Measurements from ENCODE around the gene TBC1D30.
"Not testable (repeated sequence)": the region's sequence is repeated elsewhere in the genome, so short reads cannot be mapped to it uniquely, and the experiment has no call there.

Gene TBC1D30

GRCh38 chr12:64826234-64826633 is 1.8 kb downstream of the TBC1D30 start:
- Histone ChIP-seq H3K36me3 (ENCODE audit: insufficient read depth, low read length) (no peaks in the 10 kb centered on the region), H3K27me3 (ENCODE audit: insufficient read depth, low read length) (peaks cover 95% of the 10 kb centered on the region), H2AFZ (ENCODE audit: low read length, unreplicated experiment) (no peak overlapping the region), H3K79me2 (ENCODE audit: control insufficient read depth, insufficient read depth, low read length, unreplicated experiment) (no peaks in the 10 kb centered on the region), H3K4me3 (ENCODE audit: low read depth, low read length) (peak overlapping the region; percentile 30; the same call in 1 of the 2 replicates), H3K4me1 (ENCODE audit: control insufficient read depth, insufficient read depth, low read length, unreplicated experiment) (no peaks in the 10 kb centered on the region), H3K27ac (ENCODE audit: low read depth, low read length) (no peak overlapping the region)

DNA sequence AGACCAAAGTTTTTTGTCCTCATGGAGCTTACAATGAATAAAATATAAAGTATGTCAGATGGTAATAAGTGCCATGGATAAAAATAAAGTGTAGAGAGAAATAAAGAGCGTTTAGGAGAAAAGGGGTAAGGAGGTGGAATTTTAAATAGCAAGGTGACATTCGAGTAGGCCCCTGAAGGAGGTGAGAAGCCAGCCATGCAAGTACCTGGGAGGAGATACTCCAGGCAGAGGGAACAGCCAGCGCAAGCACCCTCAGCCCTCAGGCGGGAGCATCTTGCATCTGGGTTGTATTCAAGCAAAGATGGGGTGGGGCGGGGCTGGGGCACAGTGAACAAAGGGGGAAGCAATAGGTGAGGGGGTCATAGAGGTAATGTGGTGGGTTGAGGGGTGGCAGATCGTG is 4.3 kb downstream of the TBC1D30 start:
- Histone ChIP-seq H3K4me1 (ENCODE audit: control insufficient read depth, insufficient read depth, low read length, unreplicated experiment) (no peaks in the 10 kb centered on the region), H3K27ac (ENCODE audit: low read depth, low read length) (no peak overlapping the region), H2AFZ (ENCODE audit: low read length, unreplicated experiment) (no peak overlapping the region), H3K4me3 (ENCODE audit: low read depth, low read length) (no peak overlapping the region), H3K36me3 (ENCODE audit: insufficient read depth, low read length) (no peaks in the 10 kb centered on the region), H3K27me3 (ENCODE audit: insufficient read depth, low read length) (peaks cover 98% of the 10 kb centered on the region), H3K79me2 (ENCODE audit: control insufficient read depth, insufficient read depth, low read length, unreplicated experiment) (no peaks in the 10 kb centered on the region)

DNA sequence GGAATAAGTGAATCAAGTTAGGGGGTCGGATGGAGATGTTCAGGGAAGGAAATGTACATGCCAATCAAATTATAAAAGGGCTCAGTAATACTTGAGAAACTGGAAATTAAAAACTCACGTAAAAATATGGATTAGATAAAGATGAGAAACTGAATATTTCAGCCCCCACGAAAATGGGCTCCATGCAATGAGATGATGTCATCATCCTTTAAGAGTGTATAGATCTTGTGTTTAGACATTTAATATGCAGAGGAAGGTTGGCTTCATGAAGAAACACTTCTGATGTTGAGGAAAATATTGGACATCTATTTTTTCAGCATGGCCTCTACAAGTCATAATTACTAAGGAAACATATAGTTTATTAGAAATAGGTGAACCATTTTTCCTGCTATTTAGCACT is 9.5 kb downstream of the TBC1D30 start:
- no peak overlapping the region for H3K4me3 ChIP-seq (ENCODE audit: low read depth, low read length)
- H3K79me2 ChIP-seq (ENCODE audit: control insufficient read depth, insufficient read depth, low read length, unreplicated experiment): no peaks in the 10 kb centered on the region
- no peak overlapping the region for H3K27ac ChIP-seq (ENCODE audit: low read depth, low read length)
- H3K4me1 ChIP-seq (ENCODE audit: control insufficient read depth, insufficient read depth, low read length, unreplicated experiment): no peaks in the 10 kb centered on the region
- no peak overlapping the region for H2AFZ ChIP-seq (ENCODE audit: low read length, unreplicated experiment)
- H3K36me3 ChIP-seq (ENCODE audit: insufficient read depth, low read length): no peaks in the 10 kb centered on the region
- peaks cover 93% of the 10 kb centered on the region for H3K27me3 ChIP-seq (ENCODE audit: insufficient read depth, low read length)

DNA sequence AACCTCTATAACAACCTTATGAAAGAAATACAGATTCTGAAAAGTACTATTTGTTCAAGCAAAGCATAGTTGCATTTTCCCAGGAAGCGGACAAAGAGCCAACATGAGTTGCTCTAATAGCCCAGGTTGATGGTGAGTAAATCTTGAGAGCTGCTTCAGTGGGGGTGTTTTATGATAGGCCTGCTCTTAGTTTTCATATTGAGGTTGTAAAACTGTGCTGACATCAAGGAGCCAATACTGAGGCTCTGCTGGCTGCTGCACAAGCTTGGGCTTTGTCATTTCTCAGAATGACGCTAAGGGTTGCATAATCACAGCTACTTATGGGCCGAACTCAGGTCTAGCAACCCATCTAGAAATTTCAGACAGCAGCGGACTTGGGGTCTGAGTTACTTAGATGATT is 11.5 kb downstream of the TBC1D30 start:
- Histone ChIP-seq H2AFZ (ENCODE audit: low read length, unreplicated experiment) (no peak overlapping the region), H3K27me3 (ENCODE audit: insufficient read depth, low read length) (peaks cover 90% of the 10 kb centered on the region), H3K79me2 (ENCODE audit: control insufficient read depth, insufficient read depth, low read length, unreplicated experiment) (no peaks in the 10 kb centered on the region), H3K27ac (ENCODE audit: low read depth, low read length) (no peak overlapping the region), H3K36me3 (ENCODE audit: insufficient read depth, low read length) (no peaks in the 10 kb centered on the region), H3K4me3 (ENCODE audit: low read depth, low read length) (no peak overlapping the region), H3K4me1 (ENCODE audit: control insufficient read depth, insufficient read depth, low read length, unreplicated experiment) (no peaks in the 10 kb centered on the region)

DNA sequence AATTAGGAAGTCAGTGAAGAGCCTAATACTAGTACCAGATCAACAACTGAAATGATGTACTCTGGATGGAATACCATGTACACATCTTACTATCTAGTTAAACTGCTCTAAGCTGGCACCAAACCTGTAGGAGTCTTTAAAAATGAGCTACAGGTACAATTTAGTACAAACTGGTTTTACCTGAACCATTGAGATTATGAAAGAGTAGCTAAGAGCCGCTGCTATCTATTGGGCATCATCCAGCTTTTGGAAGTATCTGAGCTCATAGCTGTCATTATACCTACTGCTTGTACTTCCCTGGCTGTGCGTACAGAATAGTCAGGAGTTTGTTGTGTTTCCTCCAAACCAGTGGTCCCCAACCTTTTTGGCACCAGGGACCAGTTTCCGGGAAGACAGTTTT is 12.4 kb downstream of the TBC1D30 start:
- Histone ChIP-seq H3K36me3 (ENCODE audit: insufficient read depth, low read length) (no peaks in the 10 kb centered on the region), H3K4me1 (ENCODE audit: control insufficient read depth, insufficient read depth, low read length, unreplicated experiment) (no peaks in the 10 kb centered on the region), H2AFZ (ENCODE audit: low read length, unreplicated experiment) (no peak overlapping the region), H3K27ac (ENCODE audit: low read depth, low read length) (no peak overlapping the region), H3K27me3 (ENCODE audit: insufficient read depth, low read length) (peaks cover 92% of the 10 kb centered on the region), H3K4me3 (ENCODE audit: low read depth, low read length) (no peak overlapping the region), H3K79me2 (ENCODE audit: control insufficient read depth, insufficient read depth, low read length, unreplicated experiment) (no peaks in the 10 kb centered on the region)

GRCh38 chr12:64837427-64837826 is 13.0 kb downstream of the TBC1D30 start:
- no peaks in the 10 kb centered on the region for H3K79me2 ChIP-seq (ENCODE audit: control insufficient read depth, insufficient read depth, low read length, unreplicated experiment)
- H3K36me3 ChIP-seq (ENCODE audit: insufficient read depth, low read length): no peaks in the 10 kb centered on the region
- no peaks in the 10 kb centered on the region for H3K4me1 ChIP-seq (ENCODE audit: control insufficient read depth, insufficient read depth, low read length, unreplicated experiment)
- no peak overlapping the region for H2AFZ ChIP-seq (ENCODE audit: low read length, unreplicated experiment)
- H3K27me3 ChIP-seq (ENCODE audit: insufficient read depth, low read length): peaks cover 91% of the 10 kb centered on the region
- no peak overlapping the region for H3K27ac ChIP-seq (ENCODE audit: low read depth, low read length)
- H3K4me3 ChIP-seq (ENCODE audit: low read depth, low read length): no peak overlapping the region

DNA sequence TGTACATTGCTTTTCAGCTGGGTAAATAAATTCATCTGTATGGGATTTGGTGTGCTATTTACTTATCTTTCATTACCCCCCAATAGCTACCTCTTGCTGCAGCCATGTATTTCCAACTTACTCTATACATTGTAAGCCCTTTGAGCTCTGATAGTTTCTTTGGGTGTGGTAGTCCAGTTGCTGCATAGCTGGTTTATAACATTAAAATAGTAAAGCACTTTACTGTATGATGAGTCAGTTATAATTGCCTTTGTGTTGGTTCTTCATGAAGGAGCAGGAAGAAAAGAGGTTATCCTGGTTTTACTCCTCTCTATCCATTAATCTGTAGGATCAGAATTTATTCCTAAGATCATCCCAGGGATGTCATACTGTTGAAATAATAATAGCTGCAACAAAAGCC is 15.7 kb downstream of the TBC1D30 start:
- Histone ChIP-seq H2AFZ (ENCODE audit: low read length, unreplicated experiment) (no peak overlapping the region), H3K4me1 (ENCODE audit: control insufficient read depth, insufficient read depth, low read length, unreplicated experiment) (no peaks in the 10 kb centered on the region), H3K4me3 (ENCODE audit: low read depth, low read length) (no peak overlapping the region), H3K27me3 (ENCODE audit: insufficient read depth, low read length) (peaks cover 84% of the 10 kb centered on the region), H3K27ac (ENCODE audit: low read depth, low read length) (no peak overlapping the region), H3K79me2 (ENCODE audit: control insufficient read depth, insufficient read depth, low read length, unreplicated experiment) (no peaks in the 10 kb centered on the region), H3K36me3 (ENCODE audit: insufficient read depth, low read length) (no peaks in the 10 kb centered on the region)

- Histone ChIP-seq H3K27ac (ENCODE audit: low read depth, low read length) (no peak overlapping the region), H3K4me3 (ENCODE audit: low read depth, low read length) (no peak overlapping the region), H3K4me1 (ENCODE audit: control insufficient read depth, insufficient read depth, low read length, unreplicated experiment) (no peaks in the 10 kb centered on the region), H3K79me2 (ENCODE audit: control insufficient read depth, insufficient read depth, low read length, unreplicated experiment) (no peaks in the 10 kb centered on the region), H2AFZ (ENCODE audit: low read length, unreplicated experiment) (no peak overlapping the region), H3K36me3 (ENCODE audit: insufficient read depth, low read length) (no peaks in the 10 kb centered on the region), H3K27me3 (ENCODE audit: insufficient read depth, low read length) (peaks cover 74% of the 10 kb centered on the region)
Measured at GRCh38 chr12:64840949-64841717, 16.7 kb downstream of the TBC1D30 start.

GRCh38 chr12:64848409-64848808 is 24.0 kb downstream of the TBC1D30 start:
- H3K4me1 ChIP-seq (ENCODE audit: control insufficient read depth, insufficient read depth, low read length, unreplicated experiment); H3K79me2 ChIP-seq (ENCODE audit: control insufficient read depth, insufficient read depth, low read length, unreplicated experiment); H2AFZ ChIP-seq (ENCODE audit: low read length, unreplicated experiment); H3K36me3 ChIP-seq (ENCODE audit: insufficient read depth, low read length); H3K4me3 ChIP-seq (ENCODE audit: low read depth, low read length); H3K27ac ChIP-seq (ENCODE audit: low read depth, low read length): not testable (repeated sequence)
- peaks cover 19% of the 10 kb centered on the region for H3K27me3 ChIP-seq (ENCODE audit: insufficient read depth, low read length)

DNA sequence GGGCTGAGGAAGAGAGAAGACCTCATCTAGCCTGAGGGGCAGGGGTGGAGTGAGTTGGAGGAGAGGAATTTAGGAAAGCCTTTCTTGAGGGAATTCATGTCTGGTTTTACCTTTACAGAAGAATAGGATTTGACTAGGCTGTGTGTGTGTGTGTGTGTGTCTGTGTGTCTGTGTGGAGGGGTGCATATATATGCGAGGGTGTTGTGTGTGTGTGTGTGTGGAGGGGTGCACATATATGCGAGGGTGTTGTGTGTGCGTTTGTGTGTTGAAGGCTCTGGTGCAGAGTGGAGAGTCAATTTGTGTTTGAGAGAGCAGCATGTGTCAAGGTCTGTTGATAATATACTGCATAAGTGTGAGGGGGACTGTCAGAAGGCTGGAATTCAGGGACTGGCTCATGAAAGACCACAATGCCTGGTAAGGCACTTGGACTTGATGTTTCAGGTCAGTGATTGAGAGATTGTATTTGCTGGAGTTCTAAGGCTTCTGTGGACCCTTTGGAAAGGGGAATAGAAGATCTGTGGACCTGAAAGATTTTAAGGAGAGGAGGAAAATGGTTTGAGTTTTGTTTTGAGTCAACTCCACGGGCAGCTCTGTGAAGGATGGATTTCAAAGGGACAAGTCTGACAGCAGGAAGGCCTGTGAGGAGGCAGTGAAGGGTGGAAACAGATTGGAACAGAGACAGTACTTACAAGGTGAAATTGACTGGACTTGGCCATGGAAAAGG is 34.6 kb downstream of the TBC1D30 start:
- Histone ChIP-seq H3K36me3 (ENCODE audit: insufficient read depth, low read length) (no peaks in the 10 kb centered on the region), H3K79me2 (ENCODE audit: control insufficient read depth, insufficient read depth, low read length, unreplicated experiment) (no peaks in the 10 kb centered on the region), H3K27me3 (ENCODE audit: insufficient read depth, low read length) (peaks cover 73% of the 10 kb centered on the region), H3K4me3 (ENCODE audit: low read depth, low read length) (no peak overlapping the region), H3K4me1 (ENCODE audit: control insufficient read depth, insufficient read depth, low read length, unreplicated experiment) (no peaks in the 10 kb centered on the region), H3K27ac (ENCODE audit: low read depth, low read length) (no peak overlapping the region), H2AFZ (ENCODE audit: low read length, unreplicated experiment) (no peak overlapping the region)

GRCh38 chr12:64860446-64860998 is 36.1 kb downstream of the TBC1D30 start:
- Histone ChIP-seq H3K4me3 (ENCODE audit: low read depth, low read length) (no peak overlapping the region), H3K27me3 (ENCODE audit: insufficient read depth, low read length) (peaks cover 85% of the 10 kb centered on the region), H3K79me2 (ENCODE audit: control insufficient read depth, insufficient read depth, low read length, unreplicated experiment) (no peaks in the 10 kb centered on the region), H2AFZ (ENCODE audit: low read length, unreplicated experiment) (no peak overlapping the region), H3K36me3 (ENCODE audit: insufficient read depth, low read length) (no peaks in the 10 kb centered on the region), H3K4me1 (ENCODE audit: control insufficient read depth, insufficient read depth, low read length, unreplicated experiment) (no peaks in the 10 kb centered on the region), H3K27ac (ENCODE audit: low read depth, low read length) (no peak overlapping the region)

Measured in ACC112 (cell line).